ENCODE results near the gene TRIM28.

Gene TRIM28

GRCh38 chr19:58548859-58549663 lies 5.2 kb downstream of the TRIM28 start:
- DNase-seq (ENCODE audit: low spot score) (no peak), FAIRE-seq (no peak)

GRCh38 chr19:58549664-58550361 lies 5.9 kb downstream of the TRIM28 start:
- no peak for FAIRE-seq
- DNase-seq (ENCODE audit: low spot score) = no peak

- DNase-seq (ENCODE audit: low spot score) = no peak
- FAIRE-seq = no peak
Measured at GRCh38 chr19:58550362-58551122, 6.7 kb downstream of the TRIM28 start.

DNA sequence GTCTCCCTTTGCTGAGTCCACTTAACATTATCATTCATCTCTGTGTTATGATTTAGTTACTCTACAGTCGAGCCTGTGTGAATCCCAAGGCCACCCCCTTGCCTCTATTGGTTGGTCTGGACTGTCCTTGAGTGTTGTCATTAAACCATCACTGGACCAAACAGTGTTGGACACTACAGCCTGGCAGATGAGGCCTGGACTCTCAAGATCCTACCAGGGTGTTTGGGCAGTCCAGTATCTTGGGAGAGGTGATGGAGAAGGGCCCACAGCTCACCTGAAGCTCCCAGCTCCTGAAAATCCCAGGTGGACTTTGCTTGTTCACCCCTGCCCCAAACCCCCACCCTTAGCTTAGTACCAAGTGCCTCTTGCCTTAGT lies 7.2 kb downstream of the TRIM28 start:
- FAIRE-seq = no peak
- DNase-seq (ENCODE audit: low spot score) = no peak

DNA sequence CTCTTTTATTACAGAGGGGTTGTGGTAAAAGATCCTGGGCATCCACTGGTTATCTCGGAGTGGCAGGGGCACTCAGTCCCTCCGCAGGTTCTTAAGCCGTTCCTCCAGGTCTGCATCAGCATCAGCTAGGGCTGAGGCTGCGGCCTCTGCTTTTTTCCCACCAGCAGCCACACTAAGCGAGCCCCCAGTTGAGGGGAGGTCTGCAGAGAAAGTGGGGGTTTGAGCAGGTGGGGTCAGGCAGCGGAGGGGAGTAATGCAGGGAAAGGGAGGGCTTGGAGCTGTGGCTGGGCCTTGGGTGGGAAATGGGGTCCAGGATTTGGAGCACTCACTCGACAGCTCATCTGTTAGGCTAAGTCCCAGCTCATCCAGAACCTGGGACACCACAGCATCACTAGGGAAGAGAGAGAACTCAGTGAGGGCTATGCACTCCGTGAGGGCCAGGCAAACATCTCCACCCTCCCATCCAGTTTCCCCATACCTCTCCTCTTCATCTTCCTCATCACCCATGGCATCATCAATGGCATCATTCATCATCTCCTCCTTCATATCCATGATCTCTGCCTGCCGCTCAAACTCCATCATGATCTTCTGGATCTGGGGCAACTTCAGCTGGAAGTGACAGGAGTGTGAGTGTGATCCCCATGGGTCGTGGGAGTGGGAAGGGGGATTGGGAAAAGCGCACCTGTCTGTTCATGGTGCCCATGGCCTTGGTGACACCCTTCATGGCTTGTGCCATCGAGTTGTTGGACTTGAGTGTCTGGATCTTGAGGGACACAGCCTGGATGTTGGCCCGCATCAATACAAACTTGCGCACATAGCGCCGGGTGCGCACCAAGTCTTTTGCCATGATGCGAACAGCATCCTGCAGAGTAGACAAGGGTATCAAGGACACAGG lies 8.0 kb downstream of the TRIM28 start:
- no peak for DNase-seq (ENCODE audit: low spot score)
- FAIRE-seq = no peak

DNA sequence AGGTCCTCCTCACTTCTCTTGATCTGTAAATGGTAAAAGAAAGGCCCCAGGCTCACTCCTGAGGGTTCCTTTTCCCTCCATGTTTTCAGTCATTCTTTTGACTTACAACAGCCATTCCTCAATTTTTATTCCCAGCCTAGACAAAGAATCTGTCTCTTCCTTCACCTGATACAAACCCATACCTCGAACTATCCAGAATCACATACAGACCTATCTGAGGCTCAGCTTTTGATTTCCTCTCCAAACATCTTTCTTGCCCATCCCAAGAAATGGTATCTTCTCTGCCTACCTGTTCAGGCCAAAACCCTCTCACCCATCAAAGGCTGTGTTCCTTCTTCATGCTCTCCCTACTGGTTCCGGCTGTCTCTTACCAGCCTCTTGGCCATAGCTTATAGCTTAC lies 8.8 kb downstream of the TRIM28 start:
- no peak for DNase-seq (ENCODE audit: low spot score)
- FAIRE-seq = no peak

- FAIRE-seq = no peak
- no peak for DNase-seq (ENCODE audit: low spot score)
Measured at GRCh38 chr19:58553799-58554493, 10.1 kb downstream of the TRIM28 start.

GRCh38 chr19:58554494-58555368 lies 10.9 kb downstream of the TRIM28 start, which contains the start of gene CHMP2A:
Gene CHMP2A (minus strand): TSS chr19:58555105. CDS start chr19:58554212, 893 bp downstream.
- FAIRE-seq = no peak
- peak; percentile 65 for DNase-seq (ENCODE audit: low spot score)

- FAIRE-seq = no peak
- no peak for DNase-seq (ENCODE audit: low spot score)
Measured at GRCh38 chr19:58555369-58555885, 11.6 kb downstream of the TRIM28 start.

GRCh38 chr19:58555920-58556621 lies 12.2 kb downstream of the TRIM28 start:
- DNase-seq (ENCODE audit: low spot score) (no peak), FAIRE-seq (no peak)

GRCh38 chr19:58556622-58557220 lies 12.9 kb downstream of the TRIM28 start:
- DNase-seq (ENCODE audit: low spot score) (no peak), FAIRE-seq (no peak)

DNA sequence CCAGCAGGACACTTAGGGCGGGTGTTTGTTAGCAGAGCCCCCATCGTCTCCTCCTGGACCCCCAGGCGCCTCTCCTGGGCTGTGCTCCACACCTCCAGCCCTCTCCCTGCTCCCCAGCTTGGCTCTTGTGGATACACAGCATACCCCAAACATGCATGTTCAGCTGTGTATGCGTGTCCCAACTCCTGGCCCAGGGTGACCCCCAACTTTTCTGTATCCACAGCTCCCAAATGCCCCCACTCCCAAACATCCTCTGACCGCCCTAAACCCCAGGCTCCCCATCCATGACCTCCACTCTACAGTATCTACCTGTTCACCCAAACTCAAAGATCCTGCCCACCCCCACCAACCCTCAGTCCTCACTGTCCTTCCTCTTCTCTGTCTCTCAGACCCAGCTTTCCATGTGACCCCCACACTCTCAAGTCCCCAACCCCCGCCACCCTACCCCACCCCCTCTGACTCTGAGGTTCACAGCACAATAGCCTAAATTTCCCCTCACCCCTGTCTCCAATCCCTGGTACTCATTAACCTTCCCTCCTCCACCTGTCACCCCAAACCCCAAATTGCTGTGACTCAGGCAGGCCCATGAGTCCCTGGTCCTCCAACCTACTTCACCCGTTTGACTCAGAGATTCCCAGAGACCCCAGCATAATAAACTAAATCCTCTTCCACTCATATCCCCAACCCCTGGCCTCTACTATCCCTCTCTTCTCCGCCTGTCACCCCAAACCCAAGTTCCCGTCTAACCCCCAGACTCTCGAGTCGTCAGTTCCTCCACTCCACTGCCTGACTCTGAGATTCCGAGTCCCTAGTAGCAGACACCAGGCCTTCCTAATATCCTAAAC lies 13.6 kb downstream of the TRIM28 start:
- FAIRE-seq = no peak
- DNase-seq (ENCODE audit: low spot score) = no peak

- FAIRE-seq (no peak), DNase-seq (ENCODE audit: low spot score) (no peak)
Measured at GRCh38 chr19:58558066-58558622, 14.3 kb downstream of the TRIM28 start, which contains the start of gene UBE2M. Gene UBE2M (minus strand): TSS chr19:58558611. CDS start chr19:58558381, 230 bp downstream.

DNA sequence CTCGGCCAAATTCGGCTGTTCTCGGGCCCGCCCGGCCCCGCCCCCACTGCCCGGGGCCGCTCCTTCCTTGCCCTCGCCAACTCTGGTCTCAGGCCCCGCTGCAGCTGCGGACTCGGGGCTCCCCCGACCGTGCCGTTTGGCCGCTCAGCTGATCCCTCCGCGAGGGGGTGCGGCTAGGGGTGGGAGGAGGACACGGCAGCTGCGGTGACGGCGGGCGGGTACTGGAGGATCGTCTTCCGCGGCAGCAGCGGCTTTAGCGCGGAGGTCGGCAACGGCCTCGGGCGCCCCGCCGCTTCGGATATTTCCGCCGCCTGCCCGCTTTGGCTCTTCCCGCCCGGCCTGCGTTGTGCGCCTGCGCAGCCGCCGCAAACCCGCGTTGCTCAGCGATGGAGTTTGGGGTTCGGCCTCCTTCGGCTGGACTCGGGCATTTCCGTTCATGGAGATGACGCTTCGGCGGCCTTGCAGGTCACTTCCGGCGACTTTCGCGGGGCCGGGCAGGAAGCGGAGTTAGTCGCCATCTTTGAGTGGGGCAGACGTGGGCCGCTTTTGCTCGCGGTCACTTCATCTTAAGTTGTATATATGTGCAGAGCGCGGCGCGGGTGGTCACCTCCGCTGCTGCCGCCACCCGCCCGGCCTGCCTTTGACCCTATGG lies 14.9 kb downstream of the TRIM28 start:
- peak; percentile 89 for DNase-seq (ENCODE audit: low spot score)
- peak; percentile 52 for FAIRE-seq

GRCh38 chr19:58559275-58560006 lies 15.6 kb downstream of the TRIM28 start:
- peak; percentile 87 for DNase-seq (ENCODE audit: low spot score)

More at GRCh38 chr19:58559275-58560006, 15.6 kb downstream of the TRIM28 start:
- no peak for FAIRE-seq
